ENCODE data around the gene CRYBB3. TPM values are rescaled to one million over a fixed set of nuclear protein-coding genes. Genes with fewer than 3 reads are reported as not detected.

Gene CRYBB3
- total RNA-seq, 4 donors from 2014 or later: not detected

DNA sequence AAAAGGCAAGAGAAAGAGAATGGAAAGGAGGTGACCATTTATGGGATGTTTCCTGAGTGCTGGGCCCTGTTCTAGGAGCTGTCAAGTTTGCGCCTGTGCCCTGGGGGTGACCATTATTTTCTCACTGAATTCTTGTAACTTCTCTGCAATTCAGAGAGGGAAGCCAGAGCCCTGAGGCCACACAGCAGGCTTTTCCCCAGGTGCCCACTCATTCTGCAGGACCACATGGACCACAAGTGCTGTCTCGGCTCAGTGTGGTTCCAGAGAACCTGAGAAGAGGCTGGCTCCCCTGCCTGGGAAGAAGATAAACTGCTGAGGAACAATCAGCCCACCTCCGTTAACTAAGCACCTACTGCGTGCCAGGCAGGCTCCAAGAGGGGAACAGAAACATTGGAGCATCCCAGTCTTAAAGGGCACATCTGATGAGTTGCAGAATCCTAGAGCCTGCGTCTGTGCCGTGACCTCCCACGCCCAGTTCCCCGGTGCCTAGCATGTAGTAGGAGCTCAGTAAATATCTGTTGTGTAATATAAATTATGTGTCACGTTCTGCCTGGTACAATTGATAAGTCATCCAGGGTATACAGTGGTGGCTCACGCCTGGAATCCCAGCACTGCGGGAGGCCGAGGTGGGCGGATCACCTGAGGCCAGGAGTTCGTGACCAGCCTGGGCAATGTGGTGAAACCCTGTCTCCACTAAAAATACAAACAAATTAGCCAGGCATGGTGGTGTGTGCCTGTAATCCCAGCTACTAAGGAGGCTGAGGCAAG is 31.6 kb upstream of the CRYBB3 start:
- TF ChIP-seq EP300 (IDR thresholded peaks at IDR 0.05) (no peak), POLR2A (IDR thresholded peaks at IDR 0.05; ENCODE audit: low read depth) (no peak), POLR2AphosphoS5 (IDR thresholded peaks at IDR 0.05) (no peak)
- TF ChIP-seq, protein P1, sequence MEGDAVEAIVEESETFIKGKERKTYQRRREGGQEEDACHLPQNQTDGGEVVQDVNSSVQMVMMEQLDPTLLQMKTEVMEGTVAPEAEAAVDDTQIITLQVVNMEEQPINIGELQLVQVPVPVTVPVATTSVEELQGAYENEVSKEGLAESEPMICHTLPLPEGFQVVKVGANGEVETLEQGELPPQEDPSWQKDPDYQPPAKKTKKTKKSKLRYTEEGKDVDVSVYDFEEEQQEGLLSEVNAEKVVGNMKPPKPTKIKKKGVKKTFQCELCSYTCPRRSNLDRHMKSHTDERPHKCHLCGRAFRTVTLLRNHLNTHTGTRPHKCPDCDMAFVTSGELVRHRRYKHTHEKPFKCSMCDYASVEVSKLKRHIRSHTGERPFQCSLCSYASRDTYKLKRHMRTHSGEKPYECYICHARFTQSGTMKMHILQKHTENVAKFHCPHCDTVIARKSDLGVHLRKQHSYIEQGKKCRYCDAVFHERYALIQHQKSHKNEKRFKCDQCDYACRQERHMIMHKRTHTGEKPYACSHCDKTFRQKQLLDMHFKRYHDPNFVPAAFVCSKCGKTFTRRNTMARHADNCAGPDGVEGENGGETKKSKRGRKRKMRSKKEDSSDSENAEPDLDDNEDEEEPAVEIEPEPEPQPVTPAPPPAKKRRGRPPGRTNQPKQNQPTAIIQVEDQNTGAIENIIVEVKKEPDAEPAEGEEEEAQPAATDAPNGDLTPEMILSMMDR (IDR thresholded peaks at IDR 0.05): no peak
- Histone ChIP-seq H3K9me3 (no peaks in the 10 kb centered on the region), H3K27ac (replicated peaks in 1 of 4) (no peak overlapping the region), H3K27me3 (no peaks in the 10 kb centered on the region), H3K4me1 (peaks cover 2 to 40% (median 36%) of the 10 kb centered on the region in 4 donors), H3K36me3 (peaks cover 0 to 20% (median 0%) of the 10 kb centered on the region in 4 donors), H3K4me3 (no peak overlapping the region)
- intact Hi-C loops (cut with DNase I): no loop called here
- WGBS: 92% methylated on average over 10 of the region's 14 CpGs
- DNase-seq (ENCODE audit: extremely low spot score): no peak

DNA sequence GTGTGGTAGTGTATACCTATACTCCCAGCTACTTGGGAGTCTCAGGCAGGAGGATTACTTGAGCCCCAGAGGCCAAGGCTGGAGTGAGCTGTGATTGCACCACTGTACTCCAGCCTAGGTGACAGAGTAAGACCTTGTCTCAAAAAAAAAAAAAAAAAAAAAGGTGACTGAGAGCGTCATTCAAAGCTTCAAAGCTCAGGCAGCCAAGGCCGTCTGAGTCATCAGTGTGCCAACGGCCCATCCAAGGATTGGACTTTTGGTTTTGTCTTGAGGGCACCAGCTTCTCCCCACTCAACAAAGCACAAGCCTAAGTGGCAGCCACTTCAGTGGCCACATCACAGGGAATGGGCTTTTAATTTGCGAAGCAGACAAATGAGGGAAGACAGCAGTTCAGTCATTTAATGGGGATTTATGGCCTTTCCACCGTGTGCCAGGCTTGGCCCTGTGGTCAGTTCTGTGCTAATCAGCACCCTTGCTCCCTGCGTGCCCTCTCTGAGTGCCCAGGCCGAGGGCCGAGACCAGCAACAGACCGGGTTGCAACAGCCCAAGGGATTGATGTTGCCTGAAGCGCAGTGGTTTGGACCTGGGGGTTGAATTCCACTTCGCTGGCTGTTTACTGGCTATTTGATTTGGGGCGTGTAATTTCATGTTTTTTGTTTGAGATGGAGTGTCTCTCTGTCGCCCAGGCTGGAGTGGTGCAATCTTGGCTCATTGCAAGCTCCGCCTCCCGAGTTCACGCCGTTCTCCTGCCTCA is 30.2 kb upstream of the CRYBB3 start:
- WGBS: 92% methylated on average over 16 of the region's 17 CpGs
- Histone ChIP-seq H3K36me3 (peaks cover 0 to 27% (median 5%) of the 10 kb centered on the region in 4 donors), H3K4me3 (no peak overlapping the region), H3K27me3 (no peaks in the 10 kb centered on the region), H3K27ac (replicated peaks in 1 of 4) (no peak overlapping the region), H3K9me3 (no peaks in the 10 kb centered on the region), H3K4me1 (peaks cover 2 to 32% (median 29%) of the 10 kb centered on the region in 4 donors)
- intact Hi-C loops (cut with DNase I): no loop called here
- TF ChIP-seq POLR2AphosphoS5 (IDR thresholded peaks at IDR 0.05) (no peak), POLR2A (IDR thresholded peaks at IDR 0.05; ENCODE audit: low read depth) (no peak), EP300 (IDR thresholded peaks at IDR 0.05) (no peak)
- TF ChIP-seq, protein P1 (IDR thresholded peaks at IDR 0.05): no peak
- no peak for DNase-seq (ENCODE audit: extremely low spot score)

DNA sequence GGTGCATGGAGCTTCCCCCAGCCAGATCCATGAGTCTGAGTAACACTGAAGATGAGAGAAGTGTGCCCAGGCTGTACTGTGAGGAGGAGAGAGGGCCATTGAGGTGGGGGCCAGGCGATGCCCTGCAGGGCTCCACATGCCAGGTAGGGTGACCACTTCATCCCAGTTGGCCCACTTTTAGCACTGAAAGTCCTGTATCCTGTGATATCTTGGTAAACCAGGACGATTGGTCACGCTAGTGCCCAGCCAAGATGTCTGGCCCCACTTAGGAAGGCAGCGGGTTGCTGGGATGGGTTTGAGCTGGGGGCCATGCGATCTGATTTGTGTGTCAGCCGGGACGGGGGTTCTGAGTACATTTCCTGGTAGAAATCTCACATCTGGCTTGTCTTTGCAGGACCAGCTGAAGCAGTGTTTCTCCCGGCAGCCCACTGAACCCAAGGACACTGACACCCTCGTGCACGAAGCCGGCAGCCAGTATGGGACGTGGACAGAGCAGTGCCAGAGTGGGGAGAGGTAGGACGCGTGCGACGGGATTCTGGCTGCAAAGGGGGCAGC is 29.2 kb upstream of the CRYBB3 start:
- H3K27ac ChIP-seq (replicated peaks in 1 of 4): no peak overlapping the region
- H3K9me3 ChIP-seq: no peaks in the 10 kb centered on the region
- H3K4me3 ChIP-seq: no peak overlapping the region
- intact Hi-C loops (cut with DNase I): no loop called here
- DNase-seq (ENCODE audit: extremely low spot score): no peak
- H3K4me1 ChIP-seq: peaks cover under 1 to 22% (median 18%) of the 10 kb centered on the region in 4 donors
- WGBS: 86% methylated on average over 12 of the region's 16 CpGs
- peaks cover 6 to 38% (median 16%) of the 10 kb centered on the region in 4 donors for H3K36me3 ChIP-seq
- no peaks in the 10 kb centered on the region for H3K27me3 ChIP-seq
- TF ChIP-seq, protein P1 (IDR thresholded peaks at IDR 0.05): no peak

DNA sequence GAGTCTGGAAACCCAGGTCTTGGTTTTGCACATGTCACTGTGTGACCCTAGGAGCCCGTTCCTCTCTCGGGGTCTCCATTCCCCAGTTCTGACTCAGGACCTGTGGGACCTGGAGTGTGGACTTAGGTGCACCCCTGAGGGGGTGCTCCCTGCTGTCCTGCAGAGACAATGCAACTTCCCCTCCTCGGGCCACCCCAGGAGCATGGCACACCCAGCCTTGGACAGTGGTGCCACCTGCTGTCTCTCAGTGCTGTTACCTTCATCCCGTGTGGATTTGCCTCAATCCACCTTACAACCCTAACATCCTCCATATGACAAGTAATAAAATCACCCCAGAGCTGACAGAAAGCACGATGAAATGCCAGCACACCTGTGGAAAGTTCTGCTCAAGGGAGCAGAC is 27.5 kb upstream of the CRYBB3 start:
- Histone ChIP-seq H3K27ac (replicated peaks in 1 of 4) (no peak overlapping the region), H3K36me3 (peaks cover 9 to 53% (median 26%) of the 10 kb centered on the region in 4 donors), H3K9me3 (no peaks in the 10 kb centered on the region), H3K27me3 (no peaks in the 10 kb centered on the region), H3K4me3 (no peak overlapping the region), H3K4me1 (peaks cover 0 to 7% (median 3%) of the 10 kb centered on the region in 4 donors)
- 62% methylated on average over 5 of the region's 5 CpGs for WGBS
- no peak for DNase-seq (ENCODE audit: extremely low spot score)
- intact Hi-C loops (cut with DNase I): loop anchor here (2.0 kb wide), 1 partner anchor 61 kb away; no protein-coding TSS in a partner anchor
- TF ChIP-seq EP300 (IDR thresholded peaks at IDR 0.05) (no peak), POLR2A (IDR thresholded peaks at IDR 0.05; ENCODE audit: low read depth) (no peak), POLR2AphosphoS5 (IDR thresholded peaks at IDR 0.05) (peak in 1 of 2 donors; percentile 4)
- TF ChIP-seq, protein P1 (IDR thresholded peaks at IDR 0.05): peak; percentile 52 to 70 (median 60)

Measured in esophagus muscularis mucosa (tissue), 4 donors.